Skeletal muscle cell (primary cell): ENCODE measurements around the gene TTLL12.

Source experiments
- DNase-seq: peaks from one replicate; pipeline ENCODE4 v3.0.0-alpha.2; 2010; ENCODE audit warnings: low read depth
- H3K4me3 ChIP-seq: 2 replicates; pipeline ENCODE4 v1.5.1; 2011; ENCODE audit warnings: low read depth, mild to moderate bottlenecking, control low read depth, low read length, moderate library complexity

Gene TTLL12

GRCh38 chr22:43136801-43137200, 50.1 kb downstream of the TTLL12 start:
- DNase-seq: no peak
- no peak overlapping the region for H3K4me3 ChIP-seq

- H3K4me3 ChIP-seq: no peak overlapping the region
- no peak for DNase-seq
Observed at GRCh38 chr22:43136255-43136654, 50.7 kb downstream of the TTLL12 start.

- H3K4me3 ChIP-seq: no peak overlapping the region
- DNase-seq: no peak
Observed at GRCh38 chr22:43135565-43135964, 51.4 kb downstream of the TTLL12 start.

- DNase-seq: no peak
- no peak overlapping the region for H3K4me3 ChIP-seq
Observed at GRCh38 chr22:43134553-43134952, 52.4 kb downstream of the TTLL12 start.

GRCh38 chr22:43133401-43133800, 53.5 kb downstream of the TTLL12 start:
- no peak overlapping the region for H3K4me3 ChIP-seq
- no peak for DNase-seq

GRCh38 chr22:43131773-43132501, 55.0 kb downstream of the TTLL12 start:
- H3K4me3 ChIP-seq: no peak overlapping the region
- no peak for DNase-seq

GRCh38 chr22:43129426-43130425, 57.2 kb downstream of the TTLL12 start:
- DNase-seq: no peak
- H3K4me3 ChIP-seq: no peak overlapping the region

GRCh38 chr22:43128928-43129424, 58.0 kb downstream of the TTLL12 start:
- H3K4me3 ChIP-seq: no peak overlapping the region
- no peak for DNase-seq

GRCh38 chr22:43128116-43128515, 58.8 kb downstream of the TTLL12 start:
- no peak overlapping the region for H3K4me3 ChIP-seq
- no peak for DNase-seq

GRCh38 chr22:43127166-43127908, 59.6 kb downstream of the TTLL12 start:
- DNase-seq: no peak
- no peak overlapping the region for H3K4me3 ChIP-seq

GRCh38 chr22:43126501-43127165, 60.3 kb downstream of the TTLL12 start:
- no peak for DNase-seq
- H3K4me3 ChIP-seq: no peak overlapping the region

GRCh38 chr22:43118953-43119458, 67.9 kb downstream of the TTLL12 start:
- H3K4me3 ChIP-seq: no peak overlapping the region
- no peak for DNase-seq

- DNase-seq: no peak
- no peak overlapping the region for H3K4me3 ChIP-seq
Observed at GRCh38 chr22:43118024-43118849, 68.7 kb downstream of the TTLL12 start.

- no peak overlapping the region for H3K4me3 ChIP-seq
- DNase-seq: no peak
Observed at GRCh38 chr22:43116932-43117331, 70.0 kb downstream of the TTLL12 start.
